HCT116 (cell line): Measurements from ENCODE around the gene KDM4D.

ENCODE experiments used
- CEBPB ChIP-seq: IDR thresholded peaks from 2 replicates; pipeline ENCODE4 v1.6.1; 2012; ENCODE audit warnings: low read depth
- CTCF ChIP-seq, 3 experiments: fragments of 200-600 bp in 1 of 3; sonication (generic) in 1 of 3; IDR thresholded peaks in 2 of 3; conservative IDR thresholded peaks in 1 of 3; 2 replicates each; pipeline ENCODE4 v1.5.1; 2012 to 2017; ENCODE audit warnings: low read depth in 2 of 3, low read length in 2 of 3, antibody characterized with exemption in 1 of 3, borderline replicate concordance in 1 of 3, control low read depth in 1 of 3, mild to moderate bottlenecking in 1 of 3, mixed read lengths in 1 of 3, mixed run types in 1 of 3, moderate library complexity in 1 of 3; ENCODE audit not compliant: insufficient read depth in 1 of 3
- ELF1 ChIP-seq: IDR thresholded peaks from 2 replicates; pipeline ENCODE4 v1.6.1; 2012; ENCODE audit warnings: low read depth, borderline replicate concordance
- EZH2 ChIP-seq: fragments of 200-600 bp; sonication (generic); IDR thresholded peaks from 2 replicates; pipeline ENCODE4 v1.6.1; 2017; ENCODE audit warnings: antibody characterized with exemption, mixed run types
- EZH2phosphoT487 ChIP-seq: fragments of 200-600 bp; IDR thresholded peaks from 2 replicates; pipeline ENCODE4 v1.6.1; 2018; ENCODE audit warnings: antibody characterized with exemption, borderline replicate concordance
- MAX ChIP-seq: IDR thresholded peaks from 2 replicates; pipeline ENCODE4 v1.6.1; 2012
- POLR2A ChIP-seq: IDR thresholded peaks from 2 replicates; pipeline ENCODE4 v1.7.0; 2011; ENCODE audit warnings: borderline replicate concordance; ENCODE audit not compliant: insufficient read depth, insufficient read length; ENCODE audit errors: extremely low read depth
- POLR2AphosphoS5 ChIP-seq: IDR thresholded peaks from 2 replicates; pipeline ENCODE4 v1.6.1; 2011; ENCODE audit warnings: mild to moderate bottlenecking, low read depth, low read length, moderate library complexity
- RAD21 ChIP-seq: IDR thresholded peaks from 2 replicates; pipeline ENCODE4 v1.6.1; 2012; ENCODE audit warnings: low read depth, mild to moderate bottlenecking
- SP1 ChIP-seq: IDR thresholded peaks from 2 replicates; pipeline ENCODE4 v1.6.1; 2012; ENCODE audit warnings: low read depth
- SRF ChIP-seq: IDR thresholded peaks from 2 replicates; pipeline ENCODE4 v1.6.1; 2012; ENCODE audit warnings: low read depth
- ZFX ChIP-seq: fragments of 450-650 bp; IDR thresholded peaks from 2 replicates; pipeline ENCODE4 v1.6.1; 2017
- ZNF274 ChIP-seq: fragments of 200-500 bp; sonication (Bioruptor generic); IDR thresholded peaks from 2 replicates; pipeline ENCODE4 v1.6.1; 2014; ENCODE audit warnings: mild to moderate bottlenecking, low read depth, low read length, inconsistent platforms
- TF ChIP-seq, protein P1 (sequence below): IDR thresholded peaks from 2 replicates; pipeline ENCODE4 v1.6.1; 2012

GRCh38 chr11:95005642-95006041, 32.1 kb downstream of the KDM4D start:
- no peak for TF ChIP-seq CTCF (IDR thresholded peaks at IDR 0.05 in 2 of 3, conservative IDR thresholded peaks at IDR 0.05 in 1 of 3; ENCODE audit: borderline replicate concordance in 1 of 3, insufficient read depth in 1 of 3, low read depth in 2 of 3, low read length in 2 of 3)
- TF ChIP-seq SP1: no peak
- no peak for TF ChIP-seq ZFX
- no peak for TF ChIP-seq POLR2AphosphoS5
- TF ChIP-seq EZH2: no peak
- TF ChIP-seq POLR2A: no peak
- no peak for TF ChIP-seq RAD21
- TF ChIP-seq ELF1: no peak
- no peak for TF ChIP-seq ZNF274
- TF ChIP-seq CEBPB: no peak
- TF ChIP-seq, protein P1, sequence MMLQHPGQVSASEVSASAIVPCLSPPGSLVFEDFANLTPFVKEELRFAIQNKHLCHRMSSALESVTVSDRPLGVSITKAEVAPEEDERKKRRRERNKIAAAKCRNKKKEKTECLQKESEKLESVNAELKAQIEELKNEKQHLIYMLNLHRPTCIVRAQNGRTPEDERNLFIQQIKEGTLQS: no peak
- TF ChIP-seq MAX: no peak
- no peak for TF ChIP-seq EZH2phosphoT487
- no peak for TF ChIP-seq SRF
